Activated CD8-positive, alpha-beta memory T cell treated with anti-CD3 and anti-CD28 coated beads for 1 hour (primary cell): Measurements from ENCODE around the gene GALNT17.

Experiments used
- DNase-seq, 2 donors: peaks; one replicate each; pipeline ENCODE4 v3.0.0-alpha.2; 2020; ENCODE audit warnings: low read depth in 1 of 2; ENCODE audit errors: extremely low read depth in 1 of 2

The GALNT17 gene

GRCh38 chr7:71132127-71132376 lies at the start of gene GALNT17:
Gene GALNT17 (plus strand): TSS chr7:71132144.
- no peak for DNase-seq

GRCh38 chr7:71095266-71095860 lies 36.6 kb upstream of the GALNT17 start:
- DNase-seq: no peak

- DNase-seq: no peak
Measured at GRCh38 chr7:71096351-71096750, 35.6 kb upstream of the GALNT17 start.

GRCh38 chr7:71106226-71106625 lies 25.7 kb upstream of the GALNT17 start:
- no peak for DNase-seq

GRCh38 chr7:71112436-71112835 lies 19.5 kb upstream of the GALNT17 start:
- DNase-seq: no peak

GRCh38 chr7:71120096-71120495 lies 11.8 kb upstream of the GALNT17 start:
- no peak for DNase-seq

- DNase-seq: no peak
Measured at GRCh38 chr7:71129126-71129525, 2.8 kb upstream of the GALNT17 start.

GRCh38 chr7:71130031-71130679 lies 1.8 kb upstream of the GALNT17 start:
- DNase-seq: no peak

GRCh38 chr7:71131256-71132126 lies 453 bp upstream of the GALNT17 start:
- no peak for DNase-seq

- no peak for DNase-seq
Measured at GRCh38 chr7:71132377-71133231, 660 bp downstream of the GALNT17 start.

GRCh38 chr7:71133232-71133622 lies 1.3 kb downstream of the GALNT17 start:
- DNase-seq: no peak

- DNase-seq: no peak
Measured at GRCh38 chr7:71133856-71134255, 1.9 kb downstream of the GALNT17 start.

- no peak for DNase-seq
Measured at GRCh38 chr7:71135116-71135515, 3.2 kb downstream of the GALNT17 start.

- DNase-seq: no peak
Measured at GRCh38 chr7:71135663-71136062, 3.7 kb downstream of the GALNT17 start.

- no peak for DNase-seq
Measured at GRCh38 chr7:71137479-71137878, 5.5 kb downstream of the GALNT17 start.

- DNase-seq: no peak
Measured at GRCh38 chr7:71140264-71140663, 8.3 kb downstream of the GALNT17 start.

GRCh38 chr7:71144963-71145362 lies 13.0 kb downstream of the GALNT17 start:
- no peak for DNase-seq

GRCh38 chr7:71145906-71146901 lies 14.3 kb downstream of the GALNT17 start:
- no peak for DNase-seq

- DNase-seq: no peak
Measured at GRCh38 chr7:71148098-71148497, 16.2 kb downstream of the GALNT17 start.

- DNase-seq: no peak
Measured at GRCh38 chr7:71155236-71155635, 23.3 kb downstream of the GALNT17 start.
